Chondrocyte (in vitro differentiated cells): ENCODE results near the gene SIPA1L3. TPM values are rescaled to one million over a fixed set of nuclear protein-coding genes. Genes with fewer than 3 reads are reported as not detected.

ENCODE experiments used
- DNase-seq: peaks from one replicate; pipeline ENCODE4 v3.0.0; 2021; ENCODE audit warnings: mixed read lengths, low spot score
- H3K27ac Mint-ChIP-seq: one replicate; pipeline ENCODE4 v1.8.0; 2021; ENCODE audit warnings: mild to moderate bottlenecking, moderate library complexity, mixed read lengths; ENCODE audit not compliant: unreplicated experiment
- H3K27me3 Mint-ChIP-seq: 2 replicates; pipeline ENCODE4 v1.8.0; 2021; ENCODE audit warnings: low read depth, mixed read lengths
- H3K36me3 Mint-ChIP-seq: 2 replicates; pipeline ENCODE4 v1.8.0; 2021; ENCODE audit warnings: low read depth, mixed read lengths
- H3K4me1 Mint-ChIP-seq: 2 replicates; pipeline ENCODE4 v1.8.0; 2021; ENCODE audit warnings: low read depth, mild to moderate bottlenecking, mixed read lengths
- H3K4me3 Mint-ChIP-seq: one replicate; pipeline ENCODE4 v1.8.0; 2021; ENCODE audit warnings: mild to moderate bottlenecking, moderate library complexity, mixed read lengths; ENCODE audit not compliant: unreplicated experiment
- H3K9me3 Mint-ChIP-seq: 2 replicates; pipeline ENCODE4 v1.8.0; 2021; ENCODE audit warnings: low read depth, mixed read lengths
- total RNA-seq: library from RNA; stranded (reverse); gene quantifications from 3 replicates; pipeline ENCODE4 v1.2.1, GENCODE V29; 2021
- TF ChIP-seq, protein P1 (sequence below): fragments of 200-600 bp; sonication (generic); IDR thresholded peaks from 2 replicates; pipeline ENCODE4 v1.5.0; 2021; ENCODE audit warnings: antibody characterized with exemption, mild to moderate bottlenecking, moderate library complexity

SIPA1L3 gene
- total RNA-seq, 1 donor from 2014 or later, result 17.5 TPM

DNA sequence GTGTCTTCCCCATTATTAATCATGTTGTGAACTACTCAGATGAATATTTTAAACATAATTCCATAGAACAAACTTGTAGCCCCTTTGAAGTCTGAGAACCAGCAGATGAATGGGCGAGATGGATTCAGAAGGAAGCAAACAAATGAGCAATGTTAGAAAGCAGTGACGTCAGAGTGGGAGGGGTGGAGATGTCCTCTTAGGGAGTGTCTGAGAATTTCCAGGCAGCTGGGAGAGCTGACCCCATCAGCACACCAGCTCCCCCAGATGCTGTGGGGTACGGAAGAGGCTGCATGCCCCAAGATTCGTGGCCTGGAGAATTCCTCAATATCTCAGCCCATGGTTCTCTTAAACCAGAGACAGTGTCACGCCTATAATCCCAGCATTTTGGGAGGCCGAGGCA lies 248.4 kb downstream of the SIPA1L3 start:
- H3K27ac Mint-ChIP-seq, result no peak overlapping the region
- H3K4me3 Mint-ChIP-seq, result no peak overlapping the region
- TF ChIP-seq, protein P1, sequence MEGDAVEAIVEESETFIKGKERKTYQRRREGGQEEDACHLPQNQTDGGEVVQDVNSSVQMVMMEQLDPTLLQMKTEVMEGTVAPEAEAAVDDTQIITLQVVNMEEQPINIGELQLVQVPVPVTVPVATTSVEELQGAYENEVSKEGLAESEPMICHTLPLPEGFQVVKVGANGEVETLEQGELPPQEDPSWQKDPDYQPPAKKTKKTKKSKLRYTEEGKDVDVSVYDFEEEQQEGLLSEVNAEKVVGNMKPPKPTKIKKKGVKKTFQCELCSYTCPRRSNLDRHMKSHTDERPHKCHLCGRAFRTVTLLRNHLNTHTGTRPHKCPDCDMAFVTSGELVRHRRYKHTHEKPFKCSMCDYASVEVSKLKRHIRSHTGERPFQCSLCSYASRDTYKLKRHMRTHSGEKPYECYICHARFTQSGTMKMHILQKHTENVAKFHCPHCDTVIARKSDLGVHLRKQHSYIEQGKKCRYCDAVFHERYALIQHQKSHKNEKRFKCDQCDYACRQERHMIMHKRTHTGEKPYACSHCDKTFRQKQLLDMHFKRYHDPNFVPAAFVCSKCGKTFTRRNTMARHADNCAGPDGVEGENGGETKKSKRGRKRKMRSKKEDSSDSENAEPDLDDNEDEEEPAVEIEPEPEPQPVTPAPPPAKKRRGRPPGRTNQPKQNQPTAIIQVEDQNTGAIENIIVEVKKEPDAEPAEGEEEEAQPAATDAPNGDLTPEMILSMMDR, result no peak

DNA sequence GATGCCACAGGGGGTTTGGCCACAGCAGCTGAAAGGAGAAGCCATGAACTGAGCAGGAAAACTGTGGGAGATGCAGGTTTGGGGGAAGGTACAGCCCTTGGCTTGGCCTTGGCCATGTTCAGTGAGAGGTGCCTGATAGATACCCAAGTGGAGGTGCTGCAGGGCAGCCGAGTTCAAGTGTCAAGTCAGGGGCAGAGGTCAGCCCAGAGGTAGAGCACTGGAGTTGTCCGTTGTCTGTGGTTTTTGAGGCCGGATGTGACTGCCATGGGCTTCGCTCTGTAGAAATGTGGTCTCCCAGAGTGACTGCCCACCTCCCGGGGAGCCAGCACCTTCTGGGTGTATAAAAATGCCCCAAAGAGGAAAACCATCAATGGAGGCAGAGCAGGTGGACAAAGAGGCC lies 251.7 kb downstream of the SIPA1L3 start:
- Mint-ChIP-seq H3K4me1 (no peaks in the 10 kb centered on the region), H3K27me3 (no peaks in the 10 kb centered on the region), H3K36me3 (peaks cover 28% of the 10 kb centered on the region), H3K27ac (no peak overlapping the region), H3K9me3 (peaks cover 10% of the 10 kb centered on the region), H3K4me3 (no peak overlapping the region)
- TF ChIP-seq, protein P1, result no peak
- no peak for DNase-seq

More for the DNA sequence above, 248.4 kb downstream of the SIPA1L3 start:
- Mint-ChIP-seq H3K9me3 (no peaks in the 10 kb centered on the region), H3K4me1 (no peaks in the 10 kb centered on the region), H3K36me3 (peaks cover 12% of the 10 kb centered on the region), H3K27me3 (no peaks in the 10 kb centered on the region)
- no peak for DNase-seq

DNA sequence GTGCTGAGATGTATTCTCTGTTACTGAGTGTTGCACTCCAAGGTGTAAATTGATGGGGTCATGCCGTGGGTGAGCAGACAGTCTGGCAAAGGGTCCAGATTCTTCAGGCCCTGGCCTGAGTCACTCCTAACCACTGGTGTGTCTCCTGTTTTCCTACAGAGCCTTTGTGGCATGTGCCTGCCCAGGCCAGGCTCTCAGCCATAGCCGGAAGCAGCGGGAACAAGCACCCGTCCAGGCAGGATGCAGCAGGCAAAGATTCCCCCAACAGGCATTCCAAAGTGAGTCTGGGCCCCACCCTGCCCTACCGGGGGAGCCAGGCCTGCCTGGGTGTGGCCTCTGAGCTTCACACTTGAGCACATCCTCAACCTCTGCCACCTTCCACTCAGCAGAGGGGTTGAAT lies 255.1 kb downstream of the SIPA1L3 start:
- TF ChIP-seq, protein P1, result no peak
- Mint-ChIP-seq H3K9me3 (peaks cover 10% of the 10 kb centered on the region), H3K27ac (no peak overlapping the region), H3K4me1 (no peaks in the 10 kb centered on the region), H3K27me3 (no peaks in the 10 kb centered on the region), H3K36me3 (peaks cover 34% of the 10 kb centered on the region), H3K4me3 (no peak overlapping the region)
- no peak for DNase-seq

DNA sequence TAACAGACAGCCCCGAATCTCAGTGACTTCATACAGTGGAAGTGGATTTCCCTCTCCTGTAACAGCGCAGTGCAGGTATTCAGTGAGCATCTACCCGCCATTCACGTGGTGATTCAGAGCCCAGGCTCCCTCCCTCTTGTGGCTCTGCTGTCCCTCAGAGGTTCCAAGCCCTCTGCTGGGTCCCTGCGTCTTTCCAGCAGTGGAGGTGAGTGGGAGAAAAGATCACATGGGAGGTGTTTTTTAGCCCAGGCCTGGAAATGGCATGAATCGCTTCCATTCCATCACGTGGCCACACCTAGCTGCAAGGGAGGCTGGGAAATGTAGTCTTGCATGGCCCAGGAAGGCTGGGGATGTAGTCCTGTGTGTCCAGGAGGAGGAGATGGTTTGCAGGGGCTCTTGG lies 255.6 kb downstream of the SIPA1L3 start:
- no peak overlapping the region for H3K27ac Mint-ChIP-seq
- TF ChIP-seq, protein P1, result no peak
- no peaks in the 10 kb centered on the region for H3K27me3 Mint-ChIP-seq
- no peaks in the 10 kb centered on the region for H3K4me1 Mint-ChIP-seq
- H3K36me3 Mint-ChIP-seq, result peaks cover 34% of the 10 kb centered on the region
- no peak for DNase-seq
- no peak overlapping the region for H3K4me3 Mint-ChIP-seq
- peaks cover 10% of the 10 kb centered on the region for H3K9me3 Mint-ChIP-seq

DNA sequence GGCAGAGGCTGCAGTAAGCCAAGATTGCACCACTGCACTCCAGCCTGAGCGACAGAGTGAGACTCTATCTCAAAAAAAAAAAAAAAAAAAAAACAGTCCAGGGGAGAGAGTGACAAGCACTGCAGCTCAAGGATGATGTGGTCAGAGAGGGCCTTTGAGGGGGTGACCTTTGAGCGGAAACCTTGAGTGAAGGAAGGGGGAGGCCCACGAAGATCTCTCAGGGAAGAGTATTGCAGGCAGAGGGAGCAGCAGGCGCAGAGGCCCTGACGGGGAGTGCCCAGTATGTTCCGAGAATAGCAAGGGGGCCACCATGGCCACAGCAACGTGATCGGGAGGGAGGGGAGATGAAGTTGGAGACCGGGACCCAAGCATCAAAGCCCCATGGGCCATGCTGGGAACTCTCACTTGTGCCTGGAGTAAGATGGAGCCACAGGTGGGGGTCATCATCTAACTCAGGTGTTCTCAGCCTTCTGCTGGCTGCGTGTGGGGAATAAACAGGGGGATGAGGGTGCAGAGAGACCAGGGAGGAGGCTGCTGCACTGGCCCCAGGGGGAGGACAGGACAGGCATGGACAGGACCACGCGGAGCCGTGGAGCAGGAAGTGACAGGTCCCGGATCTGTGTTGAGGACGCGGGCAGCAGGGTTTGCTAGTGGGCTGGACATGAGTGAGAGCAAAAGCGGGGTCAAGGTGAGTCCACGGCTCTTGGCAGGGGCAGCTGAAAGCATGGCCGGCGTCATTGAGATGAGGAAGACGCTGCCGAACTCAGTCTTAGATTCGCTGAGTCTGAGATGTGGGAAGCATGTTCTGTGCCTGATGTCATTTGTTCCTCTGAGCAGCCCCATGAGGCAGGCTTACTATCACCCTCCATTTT lies 256.6 kb downstream of the SIPA1L3 start:
- Mint-ChIP-seq H3K36me3 (peaks cover 31% of the 10 kb centered on the region), H3K9me3 (peaks cover 10% of the 10 kb centered on the region), H3K4me1 (no peaks in the 10 kb centered on the region), H3K27me3 (no peaks in the 10 kb centered on the region), H3K27ac (no peak overlapping the region), H3K4me3 (no peak overlapping the region)
- no peak for DNase-seq
- TF ChIP-seq, protein P1, result no peak
